CD4-positive, alpha-beta T cell (primary cell): ENCODE measurements around the gene SNTG2. TPM values are rescaled to one million over a fixed set of nuclear protein-coding genes. Genes with fewer than 3 reads are reported as not detected.
"Not testable (repeated sequence)": the region's sequence is repeated elsewhere in the genome, so short reads cannot be mapped to it uniquely, and the experiment has no call there.

ENCODE experiments used
- ATAC-seq: fragments of 200-7000 bp; cut with Tn5 transposase; one replicate; pipeline ENCODE4 v1.10.0; 2022; ENCODE audit warnings: mild to moderate bottlenecking; ENCODE audit not compliant: poor library complexity
- CTCF ChIA-PET: fragments of 350-600 bp; sonication (Branson Sonifier 250); formaldehyde crosslinking; loops from one replicate; lab custom pipeline; 2021; ENCODE audit warnings: antibody characterized with exemption, inconsistent platforms; lab: Charles Lee
- POLR2A ChIA-PET: fragments of 350-600 bp; sonication (Branson Sonifier 250); formaldehyde crosslinking; loops from one replicate; lab custom pipeline; 2021; ENCODE audit warnings: antibody characterized with exemption, inconsistent platforms; lab: Charles Lee
- DNase-seq, 14 experiments: peaks; one replicate each; pipeline ENCODE4 v3.0.0-alpha.2; 2013 to 2020; ENCODE audit warnings: mixed read lengths in 2 of 14
- H3K27ac ChIP-seq, 2 donors: one replicate each; pipeline versions ENCODE4 v1.5.1 to v1.7.0; 2013; ENCODE audit warnings: low read length in 2 of 2, low read depth in 1 of 2, mild to moderate bottlenecking in 1 of 2
- H3K27me3 ChIP-seq, 2 experiments: 1 replicate in 1 of 2; 2 replicates in 1 of 2; pipeline versions ENCODE4 v1.6.1 to v1.7.0; 2013; ENCODE audit warnings: low read length in 2 of 2, control low read depth in 1 of 2, mild to moderate bottlenecking in 1 of 2, moderate library complexity in 1 of 2; ENCODE audit not compliant: insufficient read depth in 2 of 2, control insufficient read depth in 1 of 2
- H3K36me3 ChIP-seq: one replicate; pipeline ENCODE4 v1.6.1; 2013; ENCODE audit warnings: low read length, control low read depth; ENCODE audit not compliant: insufficient read depth
- H3K4me1 ChIP-seq: one replicate; pipeline ENCODE4 v1.6.1; 2013; ENCODE audit warnings: low read length, control low read depth; ENCODE audit not compliant: insufficient read depth
- H3K4me3 ChIP-seq: one replicate; pipeline ENCODE4 v1.5.1; 2013; ENCODE audit warnings: mild to moderate bottlenecking, low read length, moderate library complexity
- H3K9me3 ChIP-seq, 2 experiments: 1 replicate in 1 of 2; 2 replicates in 1 of 2; pipeline versions ENCODE4 v1.6.1 to v1.7.0; 2013; ENCODE audit warnings: low read length in 2 of 2, mild to moderate bottlenecking in 2 of 2, control low read depth in 1 of 2, moderate library complexity in 1 of 2; ENCODE audit not compliant: control insufficient read depth in 1 of 2, insufficient read depth in 1 of 2
- H3K27ac Mint-ChIP-seq: one replicate; pipeline ENCODE4 v1.8.0; 2020; ENCODE audit warnings: mixed read lengths
- H3K27me3 Mint-ChIP-seq: one replicate; pipeline ENCODE4 v1.8.0; 2021; ENCODE audit warnings: mixed read lengths
- H3K36me3 Mint-ChIP-seq: one replicate; pipeline ENCODE4 v1.8.0; 2021; ENCODE audit warnings: low read depth, mixed read lengths
- H3K4me1 Mint-ChIP-seq: one replicate; pipeline ENCODE4 v1.8.0; 2021; ENCODE audit warnings: low read depth, mixed read lengths
- H3K4me3 Mint-ChIP-seq: one replicate; pipeline ENCODE4 v1.8.0; 2020; ENCODE audit warnings: mild to moderate bottlenecking, mixed read lengths
- H3K9me3 Mint-ChIP-seq: one replicate; pipeline ENCODE4 v1.8.0; 2020; ENCODE audit warnings: mixed read lengths
- intact Hi-C, 2 experiments: fragments of 100-400 bp; cut with DNase I in 1 of 2; cut with micrococcal nuclease in 1 of 2; formaldehyde crosslinking; loops; one replicate each; pipeline versions ENCODE4 v1.15.1 to v1.9.0; 2023 to 2025; cut with DNase I, micrococcal nuclease
- total RNA-seq, 174 experiments: library from RNA in 2 of 174; stranded (reverse) in 2 of 174; gene quantifications; one replicate each; pipeline ENCODE4 v1.2.3 and lab custom pipeline; 2021 to 2026
- TF ChIP-seq, protein P1 (sequence below): fragments of 200-600 bp; IDR thresholded peaks from one replicate; pipeline ENCODE4 v1.8.0; 2022; ENCODE audit warnings: antibody characterized with exemption, mild to moderate bottlenecking

The SNTG2 gene
- total RNA-seq, 2 experiments from 2014 or later, result 1.1 to 1.5 TPM

DNA sequence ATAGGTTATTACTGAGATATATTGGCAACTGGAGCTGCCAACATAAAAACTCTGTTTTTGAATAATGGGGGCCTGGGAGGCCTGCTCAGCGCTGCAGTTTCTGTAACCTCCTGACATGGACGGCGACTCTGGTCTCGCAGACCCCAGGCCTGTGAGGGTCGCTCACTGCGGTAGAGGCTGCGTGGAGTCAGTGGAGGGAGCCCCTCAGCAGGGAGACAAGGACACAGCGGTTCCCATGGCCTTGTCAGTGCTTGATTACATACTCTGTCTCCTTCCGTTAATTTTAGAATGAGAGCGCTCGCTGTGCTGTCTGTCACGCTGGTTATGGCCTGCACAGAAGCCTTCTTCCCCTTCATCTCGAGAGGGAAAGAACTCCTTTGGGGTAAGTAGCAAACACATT lies 463.5 kb downstream of the SNTG2 start:
- no peaks in the 10 kb centered on the region for H3K9me3 Mint-ChIP-seq
- ChIA-PET POLR2A (no interaction called here), CTCF (no interaction called here)
- H3K4me3 ChIP-seq, result no peak overlapping the region
- no peak for ATAC-seq
- intact Hi-C loops, result no loop called here
- no peaks in the 10 kb centered on the region for H3K36me3 ChIP-seq
- H3K36me3 Mint-ChIP-seq, result no peaks in the 10 kb centered on the region
- no peaks in the 10 kb centered on the region for H3K4me1 Mint-ChIP-seq
- H3K27me3 ChIP-seq, result no peaks in the 10 kb centered on the region
- no peaks in the 10 kb centered on the region for H3K4me1 ChIP-seq
- no peak overlapping the region for H3K27ac Mint-ChIP-seq
- DNase-seq, result no peak
- H3K27me3 Mint-ChIP-seq, result no peaks in the 10 kb centered on the region
- H3K9me3 ChIP-seq, result no peaks in the 10 kb centered on the region
- H3K4me3 Mint-ChIP-seq, result no peak overlapping the region
- H3K27ac ChIP-seq, result no peak overlapping the region
- TF ChIP-seq, protein P1, sequence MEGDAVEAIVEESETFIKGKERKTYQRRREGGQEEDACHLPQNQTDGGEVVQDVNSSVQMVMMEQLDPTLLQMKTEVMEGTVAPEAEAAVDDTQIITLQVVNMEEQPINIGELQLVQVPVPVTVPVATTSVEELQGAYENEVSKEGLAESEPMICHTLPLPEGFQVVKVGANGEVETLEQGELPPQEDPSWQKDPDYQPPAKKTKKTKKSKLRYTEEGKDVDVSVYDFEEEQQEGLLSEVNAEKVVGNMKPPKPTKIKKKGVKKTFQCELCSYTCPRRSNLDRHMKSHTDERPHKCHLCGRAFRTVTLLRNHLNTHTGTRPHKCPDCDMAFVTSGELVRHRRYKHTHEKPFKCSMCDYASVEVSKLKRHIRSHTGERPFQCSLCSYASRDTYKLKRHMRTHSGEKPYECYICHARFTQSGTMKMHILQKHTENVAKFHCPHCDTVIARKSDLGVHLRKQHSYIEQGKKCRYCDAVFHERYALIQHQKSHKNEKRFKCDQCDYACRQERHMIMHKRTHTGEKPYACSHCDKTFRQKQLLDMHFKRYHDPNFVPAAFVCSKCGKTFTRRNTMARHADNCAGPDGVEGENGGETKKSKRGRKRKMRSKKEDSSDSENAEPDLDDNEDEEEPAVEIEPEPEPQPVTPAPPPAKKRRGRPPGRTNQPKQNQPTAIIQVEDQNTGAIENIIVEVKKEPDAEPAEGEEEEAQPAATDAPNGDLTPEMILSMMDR, result no peak

DNA sequence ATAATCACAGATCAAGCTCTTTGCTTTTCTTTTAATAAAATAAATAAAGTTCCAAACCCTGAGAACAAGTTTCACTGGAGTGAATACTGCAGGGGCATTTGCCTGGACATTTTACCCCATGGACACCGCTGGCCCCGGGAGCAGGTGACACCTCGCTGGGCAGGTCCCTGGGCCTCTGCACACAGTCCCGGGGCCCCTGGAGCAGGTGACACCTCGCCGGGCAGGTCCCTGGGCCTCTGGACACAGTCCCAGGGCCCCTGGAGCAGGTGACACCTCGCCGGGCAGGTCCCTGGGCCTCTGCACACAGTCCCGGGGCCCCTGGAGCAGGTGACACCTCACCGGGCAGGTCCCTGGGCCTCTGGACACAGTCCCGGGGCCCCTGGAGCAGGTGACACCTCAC lies 464.3 kb downstream of the SNTG2 start:
- H3K9me3 ChIP-seq, POLR2A ChIA-PET, ATAC-seq, H3K27me3 ChIP-seq, H3K36me3 ChIP-seq, H3K4me3 ChIP-seq, H3K4me1 Mint-ChIP-seq, H3K27ac ChIP-seq, DNase-seq, intact Hi-C loops, H3K9me3 Mint-ChIP-seq, H3K4me1 ChIP-seq, H3K36me3 Mint-ChIP-seq, H3K4me3 Mint-ChIP-seq, H3K27ac Mint-ChIP-seq, CTCF ChIA-PET, H3K27me3 Mint-ChIP-seq: not testable (repeated sequence)

DNA sequence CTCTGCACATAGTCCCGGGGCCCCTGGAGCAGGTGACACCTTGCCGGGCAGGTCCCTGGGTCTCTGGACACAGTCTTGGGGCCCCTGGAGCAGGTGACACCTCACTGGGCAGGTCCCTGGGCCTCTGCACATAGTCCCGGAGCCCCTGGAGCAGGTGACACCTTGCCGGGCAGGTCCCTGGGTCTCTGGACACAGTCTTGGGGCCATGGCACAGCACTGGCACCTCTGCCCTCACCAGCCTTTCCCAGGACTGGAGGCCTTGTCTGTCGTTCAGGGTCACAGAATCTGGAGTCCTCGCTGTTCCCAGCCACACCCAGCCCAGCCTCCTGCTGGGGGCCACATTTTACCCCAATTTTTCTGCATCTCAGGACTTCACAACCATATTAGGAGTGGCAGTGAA lies 464.9 kb downstream of the SNTG2 start:
- intact Hi-C loops, result no loop called here
- Histone ChIP-seq H3K4me1 (no peaks in the 10 kb centered on the region), H3K36me3 (no peaks in the 10 kb centered on the region), H3K9me3 (no peaks in the 10 kb centered on the region), H3K4me3 (no peak overlapping the region), H3K27ac (no peak overlapping the region), H3K27me3 (no peaks in the 10 kb centered on the region)
- no peaks in the 10 kb centered on the region for H3K9me3 Mint-ChIP-seq
- CTCF ChIA-PET, result no interaction called here
- H3K4me1 Mint-ChIP-seq, result no peaks in the 10 kb centered on the region
- no peaks in the 10 kb centered on the region for H3K27me3 Mint-ChIP-seq
- ATAC-seq (no peak), DNase-seq (no peak)
- no peak overlapping the region for H3K27ac Mint-ChIP-seq
- POLR2A ChIA-PET, result no interaction called here
- H3K36me3 Mint-ChIP-seq, result no peaks in the 10 kb centered on the region
- no peak overlapping the region for H3K4me3 Mint-ChIP-seq
- TF ChIP-seq, protein P1, result no peak
